Measurements from ENCODE around the gene LVRN. TPM values are rescaled to one million over a fixed set of nuclear protein-coding genes. Genes with fewer than 3 reads are reported as not detected.
A peak's percentile ranks its signal among the peaks of the same experiment; 100 is the strongest.

The LVRN gene
- total and polyA plus RNA-seq, 8 donors = 0.06 to 1.9 (median 1.2) TPM

GRCh38 chr5:115949096-115949495, 13.2 kb upstream of the LVRN start:
- intact Hi-C loops (cut with DNase I) = no loop called here
- no peak for TF ChIP-seq CTCF (IDR thresholded peaks at IDR 0.05)
- no peak for ATAC-seq
- DNase-seq = no peak
- no peaks in the 10 kb centered on the region for H3K27me3 ChIP-seq
- no peaks in the 10 kb centered on the region for H3K36me3 ChIP-seq
- H3K4me3 ChIP-seq = no peak overlapping the region
- H3K4me1 ChIP-seq = peaks cover 0 to 4% of the 10 kb centered on the region in 2 donors
- H3K9me3 ChIP-seq = no peaks in the 10 kb centered on the region
- H3K27ac ChIP-seq = no peak overlapping the region

- Histone ChIP-seq H3K27ac (no peak overlapping the region), H3K4me3 (no peak overlapping the region), H3K9me3 (no peaks in the 10 kb centered on the region), H3K36me3 (no peaks in the 10 kb centered on the region), H3K27me3 (peaks cover 0 to 21% of the 10 kb centered on the region in 2 donors), H3K4me1 (peaks cover 0 to 4% of the 10 kb centered on the region in 2 donors)
- intact Hi-C loops (cut with DNase I) = no loop called here
- DNase-seq = no peak
- no peak for ATAC-seq
- TF ChIP-seq CTCF (IDR thresholded peaks at IDR 0.05) = no peak
These were observed 9.7 kb upstream of the LVRN start for GRCh38 chr5:115952588-115952987.

- no peak for DNase-seq
- no peaks in the 10 kb centered on the region for H3K36me3 ChIP-seq
- H3K9me3 ChIP-seq = no peaks in the 10 kb centered on the region
These were observed 8.1 kb upstream of the LVRN start for GRCh38 chr5:115954144-115954543.

GRCh38 chr5:115956957-115957356, 5.3 kb upstream of the LVRN start:
- peaks cover 23 to 64% of the 10 kb centered on the region in 2 donors for H3K27me3 ChIP-seq
- intact Hi-C loops (cut with DNase I) = no loop called here
- ATAC-seq (no peak), DNase-seq (no peak)
- no peak for TF ChIP-seq CTCF (IDR thresholded peaks at IDR 0.05)
- H3K4me3 ChIP-seq = no peak overlapping the region
- no peak overlapping the region for H3K27ac ChIP-seq
- no peaks in the 10 kb centered on the region for H3K9me3 ChIP-seq
- peaks cover 0 to 7% of the 10 kb centered on the region in 2 donors for H3K4me1 ChIP-seq
- H3K36me3 ChIP-seq = no peaks in the 10 kb centered on the region

More at GRCh38 chr5:115954144-115954543, 8.1 kb upstream of the LVRN start:
- H3K4me1 ChIP-seq = no peaks in the 10 kb centered on the region
- no peak overlapping the region for H3K4me3 ChIP-seq
- intact Hi-C loops (cut with DNase I) = no loop called here
- no peak overlapping the region for H3K27ac ChIP-seq
- ATAC-seq = no peak
- no peak for TF ChIP-seq CTCF (IDR thresholded peaks at IDR 0.05)
- peaks cover 0 to 36% of the 10 kb centered on the region in 2 donors for H3K27me3 ChIP-seq

GRCh38 chr5:115961381-115962238, 665 bp upstream of the LVRN start:
- TF ChIP-seq CTCF (IDR thresholded peaks at IDR 0.05) = no peak
- Histone ChIP-seq H3K9me3 (no peaks in the 10 kb centered on the region), H3K27ac (no peak overlapping the region), H3K27me3 (peaks cover 54 to 89% of the 10 kb centered on the region in 2 donors), H3K4me1 (peaks cover 10 to 21% of the 10 kb centered on the region in 2 donors), H3K4me3 (no peak overlapping the region), H3K36me3 (no peaks in the 10 kb centered on the region)
- peak; percentile 15 for ATAC-seq
- intact Hi-C loops (cut with DNase I) = no loop called here
- peak in 1 of 4 donors; percentile 55 for DNase-seq

All from left lung (tissue), 10 donors.